GM20431 (cell line): ENCODE measurements around the gene ELN.
"Not testable (repeated sequence)": the region's sequence is repeated elsewhere in the genome, so short reads cannot be mapped to it uniquely, and the experiment has no call there.

Experiments used
- in situ Hi-C: fragments of 300-500 bp; cut with MseI, MboI; formaldehyde crosslinking; loops from one replicate; pipeline ENCODE4 v1.15.0; 2020; ENCODE audit warnings: low sequenced_read_pairs; ENCODE audit not compliant: unreplicated experiment

Gene ELN

DNA sequence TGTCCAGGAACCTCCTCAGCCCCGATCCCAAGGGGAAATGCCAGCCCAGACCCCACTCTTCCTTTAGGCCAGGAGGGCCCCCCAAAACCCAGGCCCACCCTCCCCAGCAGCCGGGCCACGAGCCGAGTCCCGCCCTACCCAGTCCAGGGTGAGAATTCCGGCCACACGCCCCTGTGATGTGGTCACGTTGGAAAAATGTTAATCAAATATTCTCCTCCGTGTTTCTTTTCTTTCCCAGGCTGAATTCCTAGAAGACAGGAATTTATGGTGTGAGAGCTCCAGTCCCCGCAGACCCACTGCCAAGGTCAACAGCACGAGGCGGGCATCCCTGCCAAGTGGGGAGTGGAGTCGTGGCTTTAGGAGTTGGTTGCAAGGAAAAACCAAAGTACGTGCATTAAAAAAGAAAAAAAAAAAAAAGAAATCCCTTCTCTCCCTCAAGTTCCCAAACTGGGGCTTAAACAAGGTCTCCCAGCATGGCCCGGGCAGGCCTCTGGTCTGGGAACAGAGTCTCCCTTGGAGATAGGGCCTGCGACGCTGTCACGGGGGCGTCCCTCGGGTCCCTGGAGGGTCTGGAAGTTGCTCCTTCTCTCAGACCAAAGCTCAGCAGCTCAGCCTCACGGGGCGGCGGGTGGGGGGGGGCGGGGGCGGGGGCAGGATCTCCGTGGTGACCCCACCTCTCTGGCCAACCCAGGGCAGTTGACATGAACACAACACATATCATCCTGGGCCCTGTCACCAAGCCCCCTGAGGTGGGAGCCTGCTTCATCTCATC lies 28.1 kb upstream of the ELN start:
- in situ Hi-C loops = no loop called here

DNA sequence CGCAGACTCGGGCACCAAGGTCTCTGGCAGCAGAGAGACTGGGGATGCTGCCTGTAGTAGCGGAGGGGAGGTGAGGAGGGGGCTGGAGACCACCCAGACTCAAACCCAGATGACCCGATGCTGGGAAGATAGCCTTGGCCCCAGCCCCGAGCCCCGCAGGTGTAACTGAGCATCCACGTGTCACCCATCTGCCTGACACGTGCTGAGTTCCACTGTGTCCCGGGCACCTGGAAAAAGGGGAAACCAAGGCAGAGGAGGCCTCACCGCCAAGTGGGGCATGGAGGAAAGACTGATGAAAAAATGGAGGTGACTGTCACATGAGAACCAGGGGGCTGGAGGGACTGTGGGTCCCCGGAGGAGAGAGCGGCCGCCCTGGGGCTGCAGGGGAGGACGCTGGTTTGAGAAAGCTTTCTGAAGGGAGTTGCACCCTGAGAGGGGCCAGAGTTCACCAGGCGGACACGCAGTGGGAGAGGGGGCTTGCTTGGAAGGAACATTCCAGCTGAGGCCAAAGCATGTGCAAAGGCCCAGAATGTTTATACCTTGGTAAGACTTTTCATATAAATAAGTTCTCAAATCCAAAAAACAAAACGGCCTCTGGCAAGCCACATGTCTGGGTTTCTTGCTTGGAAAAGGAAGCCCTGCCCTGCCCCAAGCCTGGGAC lies 27.4 kb upstream of the ELN start:
- in situ Hi-C loops = no loop called here

GRCh38 chr7:74001150-74001494 lies 26.9 kb upstream of the ELN start:
- in situ Hi-C loops = no loop called here

DNA sequence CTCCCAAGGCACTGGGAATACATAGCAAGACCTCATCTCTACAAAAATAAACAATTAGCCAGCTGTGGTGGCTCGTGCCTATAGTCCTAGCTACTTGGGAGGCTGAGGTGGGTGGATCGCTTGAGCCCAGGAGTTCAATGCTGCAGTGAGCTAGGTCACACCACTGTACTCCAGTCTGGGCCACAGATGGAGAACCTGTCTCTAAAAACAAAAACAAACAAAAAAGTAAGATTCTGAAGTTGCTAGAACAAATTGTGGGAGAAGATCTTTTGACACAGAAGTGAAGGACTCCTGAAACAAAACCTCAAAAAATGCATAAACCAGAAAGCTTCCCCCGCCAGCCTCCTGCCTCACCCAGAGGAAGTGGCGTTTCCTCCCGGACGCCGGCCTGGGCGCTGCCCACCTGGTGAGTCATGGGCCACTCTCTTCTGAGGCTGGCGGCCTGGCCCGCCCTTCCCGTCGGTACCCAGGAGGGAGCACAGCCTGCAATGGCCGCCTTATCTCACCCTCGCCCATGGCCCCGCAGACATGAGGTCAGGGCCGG lies 25.4 kb upstream of the ELN start:
- in situ Hi-C loops = no loop called here

DNA sequence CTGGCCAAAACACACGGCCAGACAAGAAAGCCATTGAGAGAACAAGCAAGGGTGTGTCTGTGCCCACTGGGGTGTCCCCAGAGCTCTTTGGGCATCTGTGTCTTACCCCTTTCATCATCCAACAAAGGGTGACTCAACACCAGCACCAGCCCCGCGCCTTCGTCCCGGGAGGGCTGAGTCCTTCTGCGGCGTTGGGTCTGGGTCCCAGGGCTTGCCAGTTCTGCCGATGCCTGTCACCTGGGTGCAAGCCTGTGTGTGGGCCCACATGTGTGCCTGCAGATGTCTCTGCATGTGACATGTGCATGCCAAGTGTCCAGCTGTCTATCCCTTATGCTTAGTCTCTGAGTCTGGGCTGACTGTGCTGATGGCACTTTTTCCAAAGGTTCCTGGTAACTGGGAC lies 24.4 kb upstream of the ELN start:
- in situ Hi-C loops = no loop called here

DNA sequence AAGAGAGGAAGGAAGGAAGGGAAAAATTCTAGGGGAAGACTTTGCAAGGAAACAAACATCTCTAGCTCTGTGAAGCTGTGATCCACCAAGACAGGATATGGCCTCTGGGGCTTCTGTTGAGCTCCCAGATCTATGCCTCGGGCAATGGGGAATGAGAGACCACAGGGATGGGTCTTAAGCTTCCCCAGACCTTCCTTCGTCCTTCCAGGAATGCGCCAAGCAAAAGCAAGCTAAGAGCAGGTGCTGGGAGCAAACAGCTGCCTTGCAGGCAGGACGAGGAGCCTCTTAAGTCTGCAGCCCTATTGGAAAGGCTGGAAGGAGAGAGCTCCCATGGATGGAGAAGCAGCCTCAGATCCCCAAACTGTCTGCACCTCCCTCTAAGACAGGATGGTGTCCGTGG lies 21.9 kb upstream of the ELN start:
- in situ Hi-C loops = no loop called here

DNA sequence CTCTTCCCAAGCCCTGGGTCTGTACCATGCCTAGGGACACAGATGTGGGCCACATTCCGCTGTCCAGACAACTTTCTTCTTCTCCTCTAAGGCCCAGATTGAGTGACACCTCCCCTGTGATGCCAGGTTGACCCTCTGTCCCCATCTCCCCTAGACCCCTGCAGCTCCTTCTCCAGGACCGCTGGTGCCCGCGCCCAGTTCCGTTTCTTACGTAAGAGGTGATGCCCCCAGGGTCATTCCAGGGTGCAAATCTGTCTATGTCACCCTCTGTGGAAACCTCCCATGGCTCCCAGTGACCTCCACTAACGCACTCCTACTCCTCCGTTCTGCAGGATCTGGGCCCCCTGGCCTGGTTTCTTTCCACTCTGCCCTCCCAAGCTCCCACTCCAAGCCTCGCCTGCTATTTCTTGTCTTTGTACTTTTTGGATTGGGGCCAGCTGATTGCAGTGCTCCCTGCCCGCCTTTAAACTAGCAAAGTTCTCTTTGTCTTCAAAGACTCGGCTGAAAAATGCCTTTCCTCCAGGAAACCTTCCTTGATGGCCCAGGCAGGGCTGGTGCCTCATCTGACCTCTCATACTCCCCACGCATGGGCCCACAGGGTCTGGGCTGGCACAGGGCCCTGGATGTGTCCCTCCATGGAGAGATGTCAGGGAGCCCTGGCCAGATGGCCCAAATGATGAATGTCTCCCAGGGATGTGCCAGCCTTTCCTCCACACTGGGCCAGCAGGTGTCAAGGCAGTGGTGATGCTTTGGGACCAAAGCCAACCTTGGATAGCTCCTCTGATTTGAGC lies 21.3 kb upstream of the ELN start:
- in situ Hi-C loops = no loop called here

- in situ Hi-C loops = no loop called here
Measured at GRCh38 chr7:74007242-74007567, 20.8 kb upstream of the ELN start.

GRCh38 chr7:74008687-74009086 lies 19.3 kb upstream of the ELN start:
- in situ Hi-C loops = no loop called here

GRCh38 chr7:74009719-74010118 lies 18.3 kb upstream of the ELN start:
- in situ Hi-C loops = no loop called here

DNA sequence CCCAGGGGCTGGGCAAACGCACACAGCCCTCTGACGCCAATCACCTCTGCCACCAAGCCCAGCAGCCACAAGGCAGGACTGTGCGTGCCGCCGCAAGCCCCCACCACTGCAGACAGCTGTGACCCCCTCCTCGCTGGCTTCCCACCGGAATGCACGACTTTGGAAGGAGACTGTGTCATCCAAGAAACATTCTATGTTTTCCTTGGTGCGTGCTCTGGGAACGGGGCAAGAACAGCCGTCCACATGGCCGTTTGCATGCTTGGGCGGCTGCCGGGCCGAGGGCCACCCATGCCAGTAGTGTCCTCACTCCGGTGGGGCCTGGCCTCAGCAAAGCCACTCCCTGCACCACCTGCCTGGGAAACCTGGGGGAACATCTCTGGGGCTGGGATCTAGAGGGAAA lies 17.6 kb upstream of the ELN start:
- in situ Hi-C loops = no loop called here

- in situ Hi-C loops = not testable (repeated sequence)
Measured at GRCh38 chr7:74011421-74011820, 16.6 kb upstream of the ELN start.

DNA sequence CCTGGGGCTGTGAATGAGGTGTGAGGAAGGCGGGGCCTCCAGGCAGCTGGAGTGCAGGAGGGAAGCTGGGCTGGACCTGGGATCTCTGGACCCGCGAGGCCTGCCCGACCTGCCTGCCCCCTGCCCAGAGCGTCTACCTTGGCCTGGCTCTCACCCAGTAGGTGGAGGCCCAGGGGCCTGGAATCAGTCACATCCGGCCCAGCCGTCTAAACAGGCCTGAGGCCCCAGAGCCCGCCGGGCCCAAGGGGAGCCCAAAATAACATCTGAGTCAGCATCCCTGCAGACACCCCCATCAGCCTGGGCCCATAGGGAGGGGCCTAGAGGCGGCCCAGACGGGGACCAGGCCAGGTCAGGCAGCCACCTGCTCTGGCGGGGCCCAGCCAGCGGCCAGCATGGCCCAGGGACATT lies 15.1 kb upstream of the ELN start:
- in situ Hi-C loops = no loop called here

DNA sequence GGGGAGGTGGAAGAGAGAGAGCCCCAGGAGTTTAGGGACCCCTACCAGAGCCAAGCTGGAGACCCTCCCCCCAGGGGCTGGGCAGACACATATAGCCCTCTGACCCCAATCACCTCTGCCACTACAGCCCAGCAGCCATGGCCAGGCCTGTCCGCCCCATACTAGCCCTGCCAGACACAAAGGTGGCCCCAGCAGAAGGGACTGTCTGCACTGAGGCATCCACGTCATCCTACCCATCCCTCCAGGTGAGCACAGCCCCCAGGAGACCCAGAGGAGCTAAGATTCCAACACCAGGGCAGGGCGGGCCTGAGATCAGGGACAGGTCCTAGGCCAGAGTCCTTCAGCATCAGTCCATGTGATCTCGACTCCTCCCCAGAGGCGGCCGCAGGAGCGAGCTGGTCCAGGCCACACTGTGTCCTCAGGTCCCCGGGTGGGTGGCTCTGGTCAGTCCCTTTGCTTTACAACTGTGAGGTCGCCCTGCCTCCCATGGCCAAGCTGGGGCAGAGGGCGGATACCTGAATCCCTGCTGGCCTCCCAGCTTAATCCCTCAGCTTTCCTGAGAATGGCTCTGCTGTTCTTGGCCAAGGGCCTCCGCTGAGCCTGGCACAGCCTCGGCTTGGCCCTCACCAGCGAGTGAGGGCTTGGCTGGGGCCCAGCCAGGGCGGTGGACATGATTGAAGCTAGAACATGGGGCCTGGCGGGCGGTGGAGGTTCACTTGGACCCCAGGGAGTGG lies 14.3 kb upstream of the ELN start:
- in situ Hi-C loops = no loop called here

DNA sequence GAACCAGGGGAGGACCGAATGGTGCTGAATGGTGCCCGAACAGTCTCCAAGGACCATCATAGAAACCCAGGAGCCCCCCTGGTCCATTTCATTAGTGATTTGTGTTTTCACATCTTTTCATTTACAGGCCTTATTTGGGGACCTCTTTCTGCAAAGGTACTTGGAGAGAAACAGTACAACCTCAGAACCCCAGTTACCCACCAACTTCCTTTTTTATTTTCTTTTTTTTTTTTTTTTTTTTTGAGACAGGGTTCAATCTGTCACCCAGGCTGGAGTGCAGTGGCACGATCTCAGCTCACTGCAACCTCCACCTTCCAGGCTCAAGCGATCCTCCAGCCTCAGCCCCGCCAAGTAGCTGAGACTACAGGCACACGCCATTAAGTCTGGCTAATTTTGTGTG lies 13.0 kb upstream of the ELN start:
- in situ Hi-C loops = no loop called here

GRCh38 chr7:74015670-74016069 lies 12.3 kb upstream of the ELN start:
- in situ Hi-C loops = no loop called here

- in situ Hi-C loops = no loop called here
Measured at GRCh38 chr7:74017125-74017524, 10.8 kb upstream of the ELN start.

GRCh38 chr7:74018246-74018895 lies 9.6 kb upstream of the ELN start:
- in situ Hi-C loops = no loop called here

- in situ Hi-C loops = no loop called here
Measured at GRCh38 chr7:74019149-74019548, 8.8 kb upstream of the ELN start.

- in situ Hi-C loops = no loop called here
Measured at GRCh38 chr7:74020390-74020789, 7.6 kb upstream of the ELN start.
